SK-N-SH (cell line): ENCODE measurements around the gene INPP5A.

Source experiments
- CTCF ChIP-seq: fragments of 200-600 bp; sonication (generic); IDR thresholded peaks from 2 replicates; pipeline ENCODE4 v1.6.1; 2017; ENCODE audit warnings: antibody characterized with exemption, mild to moderate bottlenecking, moderate library complexity
- MAX ChIP-seq: IDR thresholded peaks from 2 replicates; pipeline ENCODE4 v1.4.0; 2012; ENCODE audit warnings: low read depth
- POLR2AphosphoS5 ChIP-seq: IDR thresholded peaks from 2 replicates; pipeline ENCODE4 v1.6.1; 2012; ENCODE audit warnings: low read depth, low read length
- REST ChIP-seq: IDR thresholded peaks from 2 replicates; pipeline ENCODE4 v1.6.1; 2012; ENCODE audit warnings: mild to moderate bottlenecking, low read depth, low read length, moderate library complexity
- RFX5 ChIP-seq: IDR thresholded peaks from 2 replicates; pipeline ENCODE4 v1.6.1; 2012; ENCODE audit warnings: mild to moderate bottlenecking, improper control_type of control experiment, low read length
- RXRA ChIP-seq: IDR thresholded peaks from 2 replicates; pipeline ENCODE4 v1.4.0; 2012; ENCODE audit warnings: low read depth, mild to moderate bottlenecking, borderline replicate concordance

- TF ChIP-seq POLR2AphosphoS5 (no peak), REST (no peak), CTCF (no peak), RFX5 (no peak), RXRA (no peak), MAX (no peak)
Observed at GRCh38 chr10:132611026-132611910, 73.7 kb downstream of the INPP5A start.
